Left colon (tissue), 2 donors: ENCODE results near the gene HSPG2. TPM values are rescaled to one million over a fixed set of nuclear protein-coding genes. Genes with fewer than 3 reads are reported as not detected.
"Not testable (repeated sequence)": the region's sequence is repeated elsewhere in the genome, so short reads cannot be mapped to it uniquely, and the experiment has no call there.

ENCODE experiments used
- ATAC-seq: fragments of 200-7000 bp; cut with Tn5 transposase; one replicate; pipeline ENCODE4 v1.9.1; 2020; ENCODE audit warnings: mild to moderate bottlenecking, moderate library complexity
- DNase-seq, 2 donors: peaks; one replicate each; pipeline ENCODE4 v3.0.0-alpha.2; 2020
- intact Hi-C, 2 donors: fragments of 100-400 bp; cut with DNase I in 1 of 2; cut with micrococcal nuclease in 1 of 2; formaldehyde crosslinking; loops; one replicate each; pipeline versions ENCODE4 v1.11.2 to v1.14.0; 2022; cut with DNase I, micrococcal nuclease
- total RNA-seq, 2 donors: library from RNA; stranded (reverse); fragmentation: NEBNext Ultra II Directional; extraction: Animal tissue kit (Norgen Biotek cat#: 25700); gene quantifications; one replicate each; pipeline ENCODE4 v1.2.1, GENCODE V29; 2021
- donor health status: DM: no; HTN: no; CAD: no.
- donor health status: DM: yes; HTN: yes; CAD: no.

HSPG2 gene
- total RNA-seq, 2 donors from 2014 or later = 180 to 206 TPM

DNA sequence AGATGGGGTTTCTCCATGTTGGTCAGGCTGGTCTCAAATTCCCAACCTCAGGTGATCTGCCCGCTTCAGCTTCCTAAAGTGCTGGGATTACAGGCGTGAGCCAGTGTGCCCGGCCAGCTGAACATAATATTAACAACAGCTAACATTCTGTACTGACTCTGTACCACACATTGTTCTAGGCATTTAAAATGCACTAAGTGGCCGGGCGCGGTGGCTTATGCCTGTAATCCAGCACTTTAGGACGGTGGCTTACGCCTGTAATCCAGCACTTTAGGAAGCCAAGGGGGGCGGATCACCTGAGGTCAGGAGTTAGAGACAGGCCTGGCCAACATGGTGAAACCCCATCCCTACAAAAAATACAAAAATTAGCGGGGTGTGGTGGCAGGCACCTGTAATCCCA is 110.4 kb downstream of the HSPG2 start:
- not testable (repeated sequence) for ATAC-seq, DNase-seq

DNA sequence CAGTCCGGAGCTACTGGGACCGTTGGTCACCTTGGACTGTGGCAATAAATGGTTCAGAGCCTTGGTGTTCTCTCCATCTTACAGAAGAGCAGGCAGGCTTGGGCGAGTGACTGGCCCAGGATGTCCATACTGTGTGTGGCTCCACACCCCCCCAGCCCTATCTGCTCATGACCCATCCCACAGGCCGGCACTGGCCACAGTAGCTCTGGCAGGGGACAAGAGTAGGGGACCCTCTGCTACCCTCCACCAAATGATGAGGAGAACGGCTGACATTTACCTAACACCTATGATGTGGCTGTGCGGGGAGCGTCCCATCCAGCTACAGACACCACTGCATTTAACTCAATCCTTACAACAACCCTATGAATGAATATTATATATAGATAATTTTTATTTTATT is 111.7 kb downstream of the HSPG2 start:
- intact Hi-C loops = no loop called here
- ATAC-seq (no peak), DNase-seq (no peak)

More for the DNA sequence above, 110.4 kb downstream of the HSPG2 start:
- intact Hi-C loops = not testable (repeated sequence)

DNA sequence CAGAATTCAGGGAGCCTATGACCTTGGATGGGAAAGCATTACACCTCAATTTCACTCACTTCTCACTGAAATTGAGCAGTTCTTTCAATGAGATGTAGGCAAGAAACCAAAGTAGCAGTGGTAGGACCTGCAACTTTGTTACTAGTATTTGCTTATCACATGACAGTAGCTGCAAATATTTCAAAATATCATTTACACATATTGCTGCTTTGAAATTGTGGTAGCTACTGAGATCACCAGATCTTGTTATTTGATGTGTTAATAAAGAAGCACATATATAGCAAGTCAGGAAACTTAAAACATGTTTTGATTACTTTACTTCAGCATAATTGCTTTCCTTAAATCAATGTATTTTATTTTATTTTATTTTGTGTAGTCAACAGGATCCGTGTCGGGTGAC is 112.2 kb downstream of the HSPG2 start:
- intact Hi-C loops = no loop called here
- DNase-seq = no peak
- ATAC-seq = no peak

DNA sequence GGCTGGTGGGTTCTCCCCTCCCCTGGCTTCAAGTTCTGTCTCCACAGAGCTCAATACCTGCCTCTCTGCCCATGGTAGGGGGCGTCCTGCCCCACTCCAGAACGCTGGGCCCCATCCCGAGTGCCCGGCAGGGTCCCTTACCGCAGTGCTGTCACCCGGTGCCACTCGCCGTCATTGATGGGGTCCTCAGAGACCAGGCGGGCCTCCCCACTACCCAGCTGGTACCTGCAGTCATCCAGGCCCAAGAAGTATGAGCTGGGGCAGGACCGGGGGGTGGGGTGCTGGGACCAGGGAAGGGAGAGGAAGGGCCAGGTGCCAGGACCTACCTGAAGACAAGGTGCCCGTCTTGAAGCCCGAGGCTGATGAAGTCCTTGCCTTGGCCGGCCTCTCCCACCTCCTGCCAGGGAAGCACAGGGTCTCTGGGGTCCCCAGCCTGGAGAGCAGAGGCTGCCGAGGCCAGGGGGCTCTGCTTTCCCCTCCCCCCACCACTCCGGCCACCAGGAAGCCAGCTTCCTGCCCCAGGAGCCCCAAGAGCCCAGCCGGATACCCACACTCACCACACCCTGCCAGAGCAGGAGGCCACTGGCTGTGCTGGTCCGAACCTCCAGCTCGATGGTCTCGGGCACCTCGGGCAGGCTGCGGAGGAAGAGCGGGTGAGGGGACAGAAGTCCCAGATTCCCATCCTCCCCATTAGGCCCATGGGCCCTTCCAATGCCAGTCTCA is 113.0 kb downstream of the HSPG2 start:
- DNase-seq = no peak
- no peak for ATAC-seq
- intact Hi-C loops = no loop called here

DNA sequence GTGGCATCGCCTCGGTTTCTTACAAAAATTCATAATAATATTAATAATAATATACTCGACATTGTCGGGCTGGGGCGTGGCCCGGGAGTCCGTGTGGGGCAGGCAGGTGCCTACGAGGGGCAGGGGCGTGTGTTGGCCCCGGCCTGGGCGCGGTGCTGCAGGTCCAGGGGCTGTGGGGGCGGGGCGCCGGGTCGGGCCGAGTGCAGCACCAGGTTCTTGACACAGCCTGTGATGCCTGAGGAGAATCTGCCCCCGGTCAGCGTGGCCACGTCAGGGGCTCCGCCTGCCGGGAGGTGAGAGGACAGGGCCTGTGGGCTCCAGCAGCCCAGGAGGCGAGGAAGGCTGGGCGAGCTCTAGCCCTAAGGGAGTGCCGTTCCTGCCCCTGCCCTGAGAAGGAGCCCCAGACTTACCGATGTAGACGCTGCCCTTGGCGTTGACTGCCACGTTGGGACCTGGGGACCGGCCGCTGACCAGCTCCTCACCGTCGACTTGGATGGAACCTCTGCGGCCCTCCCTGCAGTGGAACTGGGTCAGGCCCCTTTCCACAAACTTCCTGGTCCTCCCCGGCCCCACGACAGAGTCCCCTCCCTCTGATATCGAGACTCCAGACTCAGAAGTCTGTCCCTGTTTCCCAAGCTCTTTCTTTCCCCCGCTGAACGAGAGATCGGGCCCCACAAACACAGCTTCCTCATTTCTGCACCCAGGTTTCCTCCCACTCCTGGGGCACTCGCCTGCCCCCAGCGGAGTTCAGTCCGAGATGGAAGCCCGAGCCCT is 113.7 kb downstream of the HSPG2 start:
- ATAC-seq (no peak), DNase-seq (no peak)
- intact Hi-C loops = no loop called here

DNA sequence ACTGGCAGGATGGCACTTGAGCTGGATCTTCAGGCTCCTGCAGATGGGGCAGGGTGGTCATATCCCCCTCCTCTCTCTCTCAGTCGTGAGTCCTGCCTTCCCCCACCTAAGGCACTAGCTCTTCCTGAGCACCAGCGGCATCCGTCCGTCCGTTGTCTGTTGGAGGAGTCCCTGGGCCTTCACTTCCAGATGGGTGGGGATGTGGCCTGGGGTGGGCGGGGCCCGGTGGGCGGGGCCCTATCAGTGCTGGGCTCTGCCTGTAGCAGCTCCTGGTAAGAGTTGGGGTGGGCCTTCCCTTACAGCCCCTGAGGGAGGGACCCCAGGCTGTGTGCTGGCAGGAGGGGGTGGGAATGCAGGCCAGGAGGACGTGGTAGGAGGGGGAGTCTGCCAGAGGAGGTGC is 114.8 kb downstream of the HSPG2 start:
- intact Hi-C loops = no loop called here
- DNase-seq = peak in 1 of 2 donors; percentile 33
- peak; percentile 32 for ATAC-seq

DNA sequence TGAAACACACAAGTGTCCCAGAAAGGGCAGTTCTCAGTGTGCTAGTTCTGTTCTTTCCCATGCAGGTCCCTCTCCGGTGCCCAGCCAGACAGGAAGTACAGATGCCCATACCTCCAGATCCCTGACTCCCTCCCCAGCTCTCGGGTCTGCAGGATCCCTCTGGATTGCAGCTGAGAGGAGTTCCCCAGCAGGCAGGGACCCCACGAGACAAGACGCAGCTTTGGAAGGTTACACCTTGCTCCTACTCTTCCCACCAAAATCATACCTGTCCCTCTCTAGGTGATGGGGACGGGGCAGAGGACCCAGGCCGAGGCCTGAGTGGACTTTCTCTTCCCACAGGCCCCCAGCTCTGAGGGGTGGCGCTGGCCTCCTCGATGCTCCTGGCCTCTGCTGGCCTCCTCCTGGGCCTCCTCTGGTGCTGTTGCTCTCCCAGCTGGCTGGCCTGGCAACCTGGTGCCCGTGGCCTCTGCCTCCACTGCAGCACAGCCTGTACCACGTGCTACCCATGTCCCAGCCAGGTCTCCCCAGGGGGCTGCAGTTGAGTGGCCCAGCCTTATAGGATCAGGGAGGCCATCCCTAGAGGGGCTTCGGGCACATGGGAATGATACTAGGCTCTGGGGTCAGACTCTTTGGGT is 115.6 kb downstream of the HSPG2 start:
- intact Hi-C loops = no loop called here
- ATAC-seq (no peak), DNase-seq (no peak)

DNA sequence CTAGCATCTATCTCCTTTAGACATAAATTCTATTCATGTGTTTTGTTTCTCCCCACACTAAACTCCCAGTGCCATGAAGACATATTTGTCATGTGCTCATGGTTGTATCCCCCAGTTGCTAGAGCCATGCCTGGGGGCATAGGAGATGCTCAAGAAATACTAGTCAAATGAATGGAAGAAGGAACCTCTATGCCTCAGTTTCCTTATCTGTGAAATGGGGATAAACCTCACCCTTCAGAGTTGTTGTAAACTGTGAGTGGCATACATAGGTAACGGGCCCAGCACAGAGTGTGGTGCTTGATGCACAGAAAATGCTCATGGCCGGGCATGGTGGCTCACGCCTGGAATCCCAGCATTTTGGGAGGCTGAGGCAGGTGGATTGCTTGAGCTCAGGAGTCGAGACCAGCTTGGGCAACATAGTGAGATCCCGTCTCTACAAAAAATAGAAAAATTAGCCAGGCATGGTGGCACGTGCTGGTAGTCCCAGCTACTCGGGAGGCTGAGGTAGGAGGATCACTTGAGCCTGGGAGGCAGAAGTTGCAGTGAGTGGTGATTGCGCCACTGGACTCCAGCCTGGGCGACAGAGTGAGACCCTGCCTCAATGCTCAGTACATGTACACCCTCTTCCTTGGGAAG is 116.4 kb downstream of the HSPG2 start:
- DNase-seq (no peak), ATAC-seq (no peak)
- intact Hi-C loops = no loop called here

DNA sequence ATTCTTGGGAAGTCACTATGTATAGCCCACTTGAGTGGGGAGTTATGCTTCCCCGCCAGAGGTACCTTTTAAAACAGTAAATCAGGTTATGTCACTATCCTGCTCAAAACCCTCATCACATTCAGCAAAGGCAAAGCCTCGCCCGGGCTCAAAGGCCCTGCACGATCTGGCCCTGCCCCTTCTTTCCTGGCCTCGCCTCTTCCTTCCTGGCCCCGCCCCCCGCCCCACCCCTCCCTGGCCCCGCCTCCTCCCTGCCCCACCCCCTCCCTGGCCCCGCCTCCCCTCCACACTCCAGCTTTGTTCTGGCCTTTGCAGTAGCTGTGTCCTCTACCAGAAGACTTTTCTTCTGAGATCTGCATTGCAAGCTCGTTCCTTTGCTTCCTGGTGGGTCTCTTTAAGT is 118.5 kb downstream of the HSPG2 start:
- ATAC-seq (peak; percentile 81), DNase-seq (peak; percentile 62)
- intact Hi-C loops = no loop called here

DNA sequence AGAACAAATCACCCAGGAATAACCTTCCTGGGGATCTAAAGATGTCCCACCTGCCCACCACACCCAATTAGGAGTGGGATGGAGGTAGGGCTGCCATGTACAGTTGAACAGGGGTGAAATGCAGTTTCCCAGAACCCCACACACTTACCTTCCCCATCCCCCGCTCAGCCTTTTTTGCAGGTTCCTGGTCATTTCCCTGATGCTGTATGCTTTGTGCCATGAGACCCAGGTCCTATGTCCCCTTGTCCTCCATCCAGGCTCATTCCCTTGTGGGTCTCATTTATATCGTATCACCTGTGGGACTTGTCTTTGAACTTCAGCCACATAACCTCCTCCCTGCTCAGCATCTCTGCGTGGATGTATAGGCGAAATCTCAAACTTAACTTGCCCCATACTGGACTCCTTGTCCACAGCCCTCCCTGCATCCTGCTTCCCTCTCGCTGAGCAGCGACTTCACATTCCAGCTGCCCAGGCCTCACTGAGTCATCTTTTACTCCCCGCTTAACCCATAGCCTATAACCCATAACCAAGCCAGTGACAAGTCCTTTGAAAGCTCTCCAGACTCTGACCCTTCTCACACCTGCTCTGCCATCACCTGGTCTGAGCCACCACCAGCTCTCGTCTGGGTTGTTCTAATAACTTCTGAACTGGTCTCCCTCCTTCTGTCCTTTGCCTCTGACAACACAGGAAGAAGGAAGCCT is 120.4 kb downstream of the HSPG2 start:
- no peak for DNase-seq
- ATAC-seq = peak; percentile 40
- intact Hi-C loops = no loop called here

DNA sequence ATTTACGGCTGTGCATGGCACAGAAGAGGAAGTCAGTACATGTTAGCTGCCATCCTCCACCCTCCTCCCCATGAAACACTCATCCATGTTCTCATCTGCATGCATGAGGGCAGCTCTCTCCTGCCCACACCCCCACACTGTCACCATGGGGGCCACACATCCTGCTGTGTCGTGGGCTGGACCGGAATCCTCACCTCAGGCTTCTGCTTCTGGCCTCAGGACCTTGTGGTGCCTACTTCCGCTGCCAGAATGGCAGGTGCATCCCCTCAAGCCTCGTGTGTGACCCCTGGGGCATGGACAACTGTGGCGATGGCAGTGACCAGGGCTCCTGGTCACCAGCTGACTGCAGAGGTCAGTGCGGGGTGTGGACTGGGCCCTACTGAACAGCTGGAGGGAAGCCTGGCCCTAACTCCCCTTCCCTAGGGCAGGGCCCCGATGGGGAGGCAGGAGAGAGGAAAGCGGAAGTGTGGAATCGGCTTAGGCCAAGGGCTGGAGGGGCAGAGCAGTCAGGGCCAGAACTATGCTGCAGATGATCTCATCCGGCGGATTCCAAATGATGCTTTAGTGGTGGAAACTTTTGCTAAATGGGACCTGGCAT is 121.3 kb downstream of the HSPG2 start:
- no peak for DNase-seq
- no peak for ATAC-seq
- intact Hi-C loops = no loop called here

DNA sequence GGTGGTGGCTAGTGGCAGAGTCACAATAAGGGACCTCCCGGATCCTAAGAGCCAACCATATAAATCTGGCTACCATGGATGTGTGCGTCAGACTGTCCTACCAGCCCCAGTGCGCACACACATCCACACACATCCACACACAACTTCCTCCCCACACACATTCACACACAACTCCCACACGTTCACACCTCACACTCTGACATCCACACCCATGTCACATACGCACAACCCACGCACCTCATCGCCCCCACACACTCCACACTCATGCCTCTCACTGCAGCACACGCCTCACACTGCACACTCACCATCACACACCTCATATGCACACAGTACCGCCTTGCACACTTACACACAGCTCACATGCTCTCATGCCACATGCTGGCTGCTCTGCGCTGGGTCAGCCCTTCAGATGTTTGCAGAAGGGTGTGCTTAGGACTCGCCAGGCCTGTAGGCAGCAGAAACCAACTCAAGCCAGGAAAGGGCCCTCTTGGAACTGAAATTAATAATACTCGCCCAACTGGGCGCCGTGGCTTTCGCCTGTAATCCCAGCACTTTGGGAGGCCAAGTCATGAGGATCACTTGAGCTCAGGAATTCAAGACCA is 122.0 kb downstream of the HSPG2 start:
- DNase-seq (no peak), ATAC-seq (no peak)
- intact Hi-C loops = no loop called here

DNA sequence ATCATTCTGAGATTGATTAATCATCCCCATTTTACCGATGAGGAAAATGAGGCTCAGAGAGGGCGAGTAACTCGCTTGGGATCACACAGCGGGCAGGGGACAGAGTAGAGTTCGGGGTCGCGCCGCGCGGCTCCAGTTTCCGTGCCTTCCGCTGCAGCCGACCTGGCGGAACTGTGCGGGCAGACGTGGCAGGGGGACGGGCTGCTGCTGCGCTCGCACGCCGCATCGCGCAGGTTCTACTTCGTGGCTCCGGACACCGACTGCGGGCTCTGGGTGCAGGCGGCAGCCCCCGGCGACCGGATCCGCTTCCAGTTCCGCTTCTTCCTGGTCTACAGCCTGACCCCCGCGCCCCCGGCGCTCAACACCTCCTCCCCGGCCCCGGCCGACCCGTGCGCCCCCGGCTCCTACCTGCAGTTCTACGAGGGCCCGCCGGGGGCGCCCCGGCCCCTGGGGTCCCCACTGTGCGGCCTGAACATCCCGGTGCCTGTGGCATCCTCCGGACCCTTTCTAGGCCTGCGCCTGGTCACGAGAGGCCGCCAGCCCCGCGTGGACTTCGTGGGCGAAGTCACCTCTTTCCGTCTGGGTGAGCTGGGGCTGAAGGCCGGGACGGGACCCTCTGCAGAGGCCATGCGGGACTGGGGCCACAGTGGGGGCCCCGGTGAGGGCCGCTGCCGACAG is 122.7 kb downstream of the HSPG2 start:
- peak in 1 of 2 donors; percentile 42 for DNase-seq
- peak; percentile 42 for ATAC-seq
- intact Hi-C loops = no loop called here

DNA sequence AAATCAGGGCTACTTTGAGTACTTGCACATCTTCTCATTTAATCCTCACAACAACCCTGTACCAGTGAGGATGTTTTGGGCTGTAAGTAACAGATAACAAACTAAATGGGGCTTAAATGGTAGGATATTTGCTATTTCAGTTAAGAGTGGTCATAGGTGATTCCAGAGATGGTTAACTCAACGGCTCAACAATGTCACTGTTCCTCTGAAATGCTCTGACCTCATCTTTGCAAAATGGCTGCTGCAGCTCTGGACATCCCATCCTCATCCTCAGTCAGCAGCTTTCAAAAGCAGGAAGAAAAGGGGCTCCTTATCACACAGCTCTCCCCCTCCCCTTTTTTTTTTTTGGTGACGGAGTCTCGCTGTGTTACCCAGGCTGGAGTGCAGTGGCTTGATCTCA is 123.6 kb downstream of the HSPG2 start:
- no peak for ATAC-seq
- DNase-seq = no peak
- intact Hi-C loops = no loop called here

DNA sequence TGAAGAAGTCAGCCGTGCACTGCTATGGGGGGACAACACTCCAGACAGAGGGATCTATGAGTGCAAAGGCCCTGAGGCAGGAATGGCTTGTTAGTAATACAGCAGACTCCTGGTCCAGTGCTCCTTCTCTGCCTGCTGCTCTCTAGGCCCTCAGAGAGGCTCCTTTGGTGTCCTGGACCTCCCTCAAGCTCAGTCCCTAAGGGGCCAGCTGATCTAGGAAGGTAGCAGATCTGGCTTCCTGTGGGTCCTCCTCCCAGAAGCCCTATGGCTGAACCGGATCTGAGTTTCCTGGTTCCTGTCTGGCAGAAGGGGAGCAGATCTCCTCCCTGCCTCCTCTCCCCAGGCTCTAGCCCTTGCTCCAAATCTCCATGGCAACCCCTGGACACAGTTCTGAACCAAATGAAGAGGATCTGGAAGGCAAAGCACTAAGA is 125.2 kb downstream of the HSPG2 start, which contains the start of gene LDLRAD2:
Gene LDLRAD2, plus strand, starts transcription at position 391 of the 431 bp plus-strand sequence. CDS start 187 bp downstream, outside the sequence.
- intact Hi-C loops = no loop called here
- ATAC-seq (peak; percentile 29), DNase-seq (no peak)

DNA sequence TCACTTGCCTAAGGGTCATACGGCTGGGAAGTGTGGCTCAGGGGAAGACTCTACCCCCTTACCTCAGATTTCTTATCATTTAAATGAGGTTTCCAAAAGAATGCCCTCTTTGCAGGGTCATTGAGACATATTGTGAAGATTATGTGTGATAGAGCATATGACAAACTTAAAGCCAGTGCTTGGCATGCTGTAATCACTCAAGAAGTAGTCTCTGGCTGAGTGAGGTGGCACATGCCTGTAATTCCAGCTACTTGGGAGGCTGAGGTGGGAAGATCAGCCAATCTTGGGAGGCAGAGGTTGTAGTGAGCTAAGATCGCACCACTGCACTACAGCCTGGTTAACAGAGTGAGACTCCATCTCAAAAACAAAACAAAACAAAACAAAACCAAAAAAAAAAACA is 132.6 kb downstream of the HSPG2 start:
- ATAC-seq (no peak), DNase-seq (no peak)
- intact Hi-C loops = no loop called here

DNA sequence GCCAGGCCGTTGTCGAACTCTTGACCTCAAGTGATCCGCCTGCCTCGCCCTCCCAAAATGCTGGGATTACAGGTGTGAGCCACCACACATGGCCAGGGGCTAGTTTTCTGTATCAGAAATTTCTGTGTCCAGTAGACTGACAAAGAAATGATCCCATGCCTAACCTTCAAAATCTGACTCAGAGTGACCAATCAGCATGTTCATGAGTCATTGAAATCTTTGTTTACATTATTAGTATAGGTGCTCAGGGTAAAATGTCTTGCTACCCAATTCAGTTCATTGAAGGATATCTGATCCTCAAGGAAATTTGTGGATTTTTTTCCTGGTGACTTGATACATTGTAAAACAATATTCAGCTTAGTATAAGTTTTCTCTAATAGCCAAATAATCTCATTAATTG is 136.0 kb downstream of the HSPG2 start:
- DNase-seq (no peak), ATAC-seq (no peak)
- intact Hi-C loops = no loop called here
